ENCODE data around the gene PET100.

Gene PET100

DNA sequence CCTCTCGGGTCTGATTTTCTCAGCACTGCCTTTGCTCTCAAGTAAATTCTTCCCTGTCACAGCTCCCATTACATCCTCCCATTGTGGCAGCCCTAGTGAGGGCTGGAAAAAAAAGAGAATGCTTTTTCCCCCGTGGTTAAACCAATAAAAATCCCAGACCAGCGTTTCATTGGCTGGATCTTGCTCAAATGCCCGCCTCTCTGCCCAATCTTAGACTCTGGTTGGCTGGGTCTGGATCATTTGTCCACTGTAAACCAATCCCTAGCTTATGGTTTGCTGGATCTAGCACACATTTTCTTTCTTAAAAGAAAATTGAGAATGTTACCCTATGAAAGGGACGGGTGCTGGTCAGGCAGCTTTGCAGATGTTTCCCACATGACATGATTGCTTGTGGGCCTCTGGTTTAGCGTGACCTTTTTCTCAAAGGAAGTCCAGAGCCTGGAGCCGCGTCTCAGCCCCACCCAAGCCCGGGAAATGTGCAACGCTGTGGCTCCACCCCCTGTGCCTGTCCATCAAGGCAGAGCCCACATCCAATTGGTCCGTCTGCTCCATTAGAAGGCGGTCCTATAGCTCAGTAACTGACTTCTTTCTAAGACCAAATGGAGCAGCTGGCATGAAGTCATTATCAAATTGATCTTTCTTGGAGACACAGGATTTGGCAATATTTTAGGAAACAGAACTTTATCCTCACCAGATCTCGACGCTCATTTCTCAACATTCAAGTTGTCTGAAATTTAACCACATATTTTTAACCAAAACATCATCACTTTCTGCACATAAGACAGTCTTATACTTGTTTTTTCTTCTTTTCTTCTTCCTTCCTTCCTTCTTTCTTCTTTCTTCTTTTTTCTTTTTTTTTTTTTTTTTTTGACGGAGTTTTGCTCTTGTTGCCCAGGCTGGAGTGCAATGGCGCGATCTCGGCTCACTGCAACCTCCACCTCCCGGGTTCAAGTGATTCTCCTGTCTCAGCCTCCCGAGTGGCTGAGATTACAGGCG lies 44.7 kb downstream of the PET100 start:
- H3K4me1 Mint-ChIP-seq = peaks cover 48% of the 10 kb centered on the region

DNA sequence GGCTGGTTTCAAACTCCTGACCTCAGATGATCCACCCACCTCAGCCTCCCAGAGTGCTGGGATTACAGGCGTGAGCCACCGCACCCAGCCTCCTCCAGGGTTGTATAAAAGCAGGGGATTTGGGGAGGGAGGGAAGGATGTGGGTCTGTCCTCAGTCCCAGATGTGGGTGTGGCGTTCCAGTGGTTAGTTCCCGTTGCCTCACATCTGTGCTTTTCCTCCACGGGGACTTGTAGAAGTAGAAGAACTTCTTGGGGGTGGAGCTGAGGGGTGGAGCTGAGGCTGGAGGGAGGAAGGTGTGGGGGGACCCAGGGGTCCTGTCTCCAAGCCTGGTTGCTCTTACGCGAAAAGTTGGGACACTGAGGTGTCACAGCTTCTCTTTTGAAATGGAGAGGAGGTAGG lies 46.8 kb downstream of the PET100 start:
- Mint-ChIP-seq H3K4me1 (peaks cover 49% of the 10 kb centered on the region), H3K9me3 (no peaks in the 10 kb centered on the region)

More for the DNA sequence above, 44.7 kb downstream of the PET100 start:
- Mint-ChIP-seq H3K36me3 (no peaks in the 10 kb centered on the region), H3K27me3 (peaks cover 22% of the 10 kb centered on the region), H3K9me3 (no peaks in the 10 kb centered on the region), H3K4me3 (no peak overlapping the region), H3K27ac (no peak overlapping the region)

DNA sequence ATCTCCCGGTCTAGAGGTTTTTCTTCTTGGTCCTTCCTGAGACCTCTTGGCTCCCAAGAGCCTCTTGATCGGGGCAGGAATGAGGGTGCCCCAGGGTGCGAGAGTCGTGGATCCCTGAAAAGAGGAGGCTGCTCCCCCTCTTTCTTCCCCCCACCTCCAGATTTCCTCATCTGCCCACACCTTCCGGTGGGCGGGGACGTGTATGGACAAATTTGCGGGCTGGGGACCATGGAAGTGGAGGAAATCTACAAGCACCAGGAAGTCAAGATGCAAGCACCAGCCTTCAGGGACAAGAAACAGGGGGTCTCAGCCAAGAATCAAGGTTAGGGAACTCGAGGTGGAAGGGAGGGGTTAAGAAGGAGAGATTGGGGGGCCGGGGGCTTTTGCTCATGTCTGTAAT lies 47.3 kb downstream of the PET100 start, which contains the start of gene MCEMP1:
Gene MCEMP1, plus strand, starts transcription at position 237 of the 400 bp plus-strand sequence. Its CDS starts 31 bp downstream, at position 268.
- H3K27ac Mint-ChIP-seq = peak within 1 kb of the TSS; percentile 67
- H3K27me3 Mint-ChIP-seq = peaks cover 13% of the 10 kb centered on the region
- H3K36me3 Mint-ChIP-seq = no peaks in the 10 kb centered on the region
- peaks cover 51% of the 10 kb centered on the region for H3K4me1 Mint-ChIP-seq
- H3K9me3 Mint-ChIP-seq = no peaks in the 10 kb centered on the region
- H3K4me3 Mint-ChIP-seq = peak within 1 kb of the TSS; percentile 31

More for the DNA sequence above, 46.8 kb downstream of the PET100 start:
- H3K36me3 Mint-ChIP-seq = no peaks in the 10 kb centered on the region
- no peak overlapping the region for H3K4me3 Mint-ChIP-seq
- peaks cover 16% of the 10 kb centered on the region for H3K27me3 Mint-ChIP-seq
- no peak overlapping the region for H3K27ac Mint-ChIP-seq

DNA sequence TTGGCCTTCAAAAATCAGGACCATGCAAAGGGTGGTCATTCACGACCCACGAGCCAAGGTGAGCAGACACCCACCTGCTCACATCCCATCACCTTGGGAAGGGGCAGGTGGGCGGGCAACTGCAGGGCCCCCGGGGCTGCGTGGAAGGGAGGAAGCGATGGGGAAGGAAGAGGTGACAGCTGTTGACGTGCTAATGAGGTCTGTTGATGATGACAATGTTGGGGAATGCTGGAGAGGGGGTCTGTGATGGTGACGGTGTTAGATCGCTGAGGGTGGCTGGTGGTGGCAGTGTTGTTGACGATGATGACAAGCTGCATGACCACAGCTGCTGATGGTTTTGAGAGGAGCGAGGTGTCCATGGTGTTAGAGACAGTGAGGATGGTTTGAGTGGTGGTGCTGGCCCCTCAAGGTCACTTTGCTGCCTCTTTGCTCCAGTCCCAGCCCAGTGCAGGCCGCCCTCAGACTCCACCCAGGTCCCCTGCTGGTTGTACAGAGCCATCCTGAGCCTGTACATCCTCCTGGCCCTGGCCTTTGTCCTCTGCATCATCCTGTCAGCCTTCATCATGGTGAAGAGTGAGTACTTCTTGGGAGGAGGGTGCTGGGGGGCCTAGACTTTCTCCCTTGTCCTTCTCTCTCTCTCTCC lies 48.2 kb downstream of the PET100 start:
- peak overlapping the region; percentile 31 for H3K4me3 Mint-ChIP-seq
- no peaks in the 10 kb centered on the region for H3K9me3 Mint-ChIP-seq
- no peaks in the 10 kb centered on the region for H3K36me3 Mint-ChIP-seq
- peaks cover 11% of the 10 kb centered on the region for H3K27me3 Mint-ChIP-seq
- peak overlapping the region; percentile 67 for H3K27ac Mint-ChIP-seq
- peaks cover 56% of the 10 kb centered on the region for H3K4me1 Mint-ChIP-seq

DNA sequence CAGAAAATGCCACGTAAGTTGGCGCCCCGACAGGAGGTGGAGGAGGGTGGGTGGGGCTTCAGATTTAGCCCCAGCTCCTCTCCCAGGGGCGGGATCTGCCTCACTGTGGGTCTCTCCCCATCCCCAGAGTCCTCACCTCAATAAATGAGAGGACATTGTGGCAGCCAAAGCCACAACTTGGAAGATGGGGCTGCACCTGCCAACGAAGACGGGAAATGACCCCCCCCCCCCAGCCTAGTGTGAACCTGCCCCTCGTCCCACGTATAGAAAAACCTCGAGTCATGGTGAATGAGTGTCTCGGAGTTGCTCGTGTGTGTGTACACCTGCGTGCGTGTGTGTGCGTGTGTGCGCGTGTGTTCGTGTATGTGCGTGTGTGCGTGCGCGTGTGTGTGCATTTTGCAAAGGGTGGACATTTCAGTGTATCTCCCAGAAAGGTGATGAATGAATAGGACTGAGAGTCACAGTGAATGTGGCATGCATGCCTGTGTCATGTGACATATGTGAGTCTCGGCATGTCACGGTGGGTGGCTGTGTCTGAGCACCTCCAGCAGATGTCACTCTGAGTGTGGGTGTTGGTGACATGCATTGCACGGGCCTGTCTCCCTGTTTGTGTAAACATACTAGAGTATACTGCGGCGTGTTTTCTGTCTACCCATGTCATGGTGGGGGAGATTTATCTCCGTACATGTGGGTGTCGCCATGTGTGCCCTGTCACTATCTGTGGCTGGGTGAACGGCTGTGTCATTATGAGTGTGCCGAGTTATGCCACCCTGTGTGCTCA lies 49.6 kb downstream of the PET100 start:
- Mint-ChIP-seq H3K27me3 (peaks cover 8% of the 10 kb centered on the region), H3K4me3 (peak overlapping the region; percentile 56), H3K9me3 (no peaks in the 10 kb centered on the region), H3K4me1 (peaks cover 55% of the 10 kb centered on the region), H3K36me3 (no peaks in the 10 kb centered on the region), H3K27ac (peak overlapping the region; percentile 92)

DNA sequence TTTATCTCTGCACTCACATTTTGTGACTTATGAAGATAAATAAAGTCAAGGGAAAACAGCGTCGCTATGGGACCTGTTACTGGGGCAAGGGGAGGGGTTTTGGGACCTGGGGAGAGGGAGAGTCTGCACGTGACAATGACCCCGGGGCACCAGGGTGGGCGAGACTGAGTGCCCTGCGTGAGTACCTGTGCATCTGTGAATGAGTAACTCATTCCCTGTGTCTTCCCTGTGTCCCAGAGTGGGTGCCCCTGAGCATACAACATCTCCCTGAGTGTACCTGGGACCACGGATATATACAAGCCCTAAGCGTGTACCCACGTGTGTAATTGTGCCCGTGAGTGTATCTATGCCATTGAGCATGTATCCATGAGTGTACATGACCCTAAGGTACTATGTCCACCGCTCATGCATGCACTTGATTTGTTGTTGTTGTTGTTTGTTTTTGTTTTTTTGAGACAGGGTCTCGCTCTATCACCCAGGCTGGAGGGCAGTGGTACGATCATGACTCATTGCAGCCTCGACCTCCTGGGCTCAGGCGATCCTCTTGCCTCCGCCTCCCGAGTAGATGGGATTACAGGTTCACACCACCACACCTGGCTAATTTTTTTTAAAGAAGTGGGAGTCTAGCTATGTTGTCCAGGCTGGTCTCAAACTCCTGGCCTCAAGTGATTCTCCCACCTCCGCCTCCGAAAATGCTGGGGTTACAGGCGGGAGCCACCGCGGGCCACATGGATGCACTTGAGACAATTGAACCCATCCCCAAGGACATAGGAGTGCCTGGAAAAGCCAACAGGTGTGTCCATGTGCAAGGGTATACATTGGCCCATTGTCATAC lies 50.4 kb downstream of the PET100 start:
- Mint-ChIP-seq H3K36me3 (no peaks in the 10 kb centered on the region), H3K4me1 (peaks cover 49% of the 10 kb centered on the region), H3K27me3 (peaks cover 8% of the 10 kb centered on the region), H3K4me3 (peak overlapping the region; percentile 69), H3K27ac (peak overlapping the region; percentile 92), H3K9me3 (no peaks in the 10 kb centered on the region)

DNA sequence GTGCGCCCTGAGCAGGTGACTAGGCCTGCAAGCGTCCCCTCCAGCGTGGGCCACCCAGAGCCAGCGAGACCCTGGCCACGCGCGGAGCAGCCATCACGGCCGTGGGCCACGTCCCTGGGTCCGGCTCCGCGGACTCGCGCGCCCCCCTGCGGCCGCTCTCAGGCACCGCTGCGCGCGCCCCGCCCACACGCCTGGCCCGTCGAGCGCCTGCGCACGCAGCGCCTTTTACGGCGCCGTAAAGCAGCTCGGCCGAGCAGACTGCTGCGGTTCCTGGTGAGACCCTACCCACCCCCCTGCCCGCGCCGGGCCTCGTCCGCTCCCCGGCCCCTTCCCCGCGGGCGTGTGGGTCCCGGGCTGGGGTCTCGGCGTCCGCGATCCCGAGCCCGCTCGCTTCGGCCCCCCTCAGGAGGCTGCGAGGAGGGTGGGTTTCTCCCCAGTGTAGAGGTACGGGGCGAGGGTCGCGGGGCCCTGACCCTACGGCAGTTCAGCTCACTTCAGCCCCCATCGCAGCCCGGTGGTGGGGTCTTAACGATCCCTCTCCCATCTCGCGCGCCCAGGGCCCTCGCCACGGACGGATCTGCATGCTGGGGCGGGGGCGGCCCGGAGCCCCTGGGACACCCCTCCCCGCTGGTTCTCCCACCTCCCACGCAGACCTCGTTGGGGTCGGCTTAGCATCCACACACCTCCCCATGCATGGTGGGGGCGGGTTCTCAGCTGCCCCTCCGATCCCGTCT lies 51.2 kb downstream of the PET100 start, which contains the start of gene TRAPPC5:
Gene TRAPPC5, plus strand, starts transcription at position 228 of the 734 bp plus-strand sequence. CDS start 1,421 bp downstream, outside the sequence.
- H3K4me3 Mint-ChIP-seq = peak within 1 kb of the TSS; percentile 90
- H3K27ac Mint-ChIP-seq = peak within 1 kb of the TSS; percentile 93
- H3K36me3 Mint-ChIP-seq = no peaks in the 10 kb centered on the region
- peaks cover 52% of the 10 kb centered on the region for H3K4me1 Mint-ChIP-seq
- peaks cover 6% of the 10 kb centered on the region for H3K27me3 Mint-ChIP-seq
- H3K9me3 Mint-ChIP-seq = no peaks in the 10 kb centered on the region
